Measurements from ENCODE around the gene TRMT5. TPM values are rescaled to one million over a fixed set of nuclear protein-coding genes. Genes with fewer than 3 reads are reported as not detected.

Gene TRMT5
- total RNA-seq, 1 experiment from 2014 or later, result 17.5 TPM

DNA sequence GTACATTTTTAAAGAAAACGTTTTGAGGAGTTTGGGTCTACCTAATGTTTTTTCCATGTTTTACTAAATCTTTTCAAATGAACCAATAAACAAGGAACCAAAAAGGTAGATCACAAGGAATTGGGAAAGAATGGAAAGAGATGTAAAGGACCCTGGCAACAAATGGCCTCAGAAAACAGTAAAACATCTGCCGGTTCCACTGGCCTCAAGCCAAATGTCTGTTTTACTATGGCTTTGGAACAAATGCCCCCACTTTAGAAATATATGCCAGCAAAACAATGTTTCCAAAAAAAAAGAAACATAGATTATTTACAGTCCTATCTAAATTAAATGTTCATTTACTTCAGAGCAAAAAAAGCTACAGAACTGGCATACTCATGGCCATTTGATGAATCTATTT lies 3.0 kb downstream of the TRMT5 start:
- intact Hi-C loops (cut with micrococcal nuclease), result no loop called here
- Mint-ChIP-seq H3K36me3 (ENCODE audit: insufficient read depth, unreplicated experiment) (peaks cover 36% of the 10 kb centered on the region), H3K27me3 (ENCODE audit: insufficient read depth, unreplicated experiment) (no peaks in the 10 kb centered on the region), H3K27ac (ENCODE audit: low read depth, unreplicated experiment) (peak overlapping the region; percentile 51), H3K9me3 (ENCODE audit: unreplicated experiment) (no peaks in the 10 kb centered on the region), H3K4me3 (ENCODE audit: unreplicated experiment) (peak overlapping the region; percentile 44), H3K4me1 (ENCODE audit: insufficient read depth, unreplicated experiment) (peaks cover 13% of the 10 kb centered on the region)
- no TSS peak for BruUV-seq (replicated peaks)
- no peak for DNase-seq (ENCODE audit: unreplicated experiment)
- no peak for TF ChIP-seq CTCF (IDR thresholded peaks at IDR 0.05; ENCODE audit: unreplicated experiment)
- CTCF ChIA-PET, result interaction anchor here (0.6 kb wide), 1 partner anchor 145 kb away, joined by 3 read pairs; no protein-coding TSS in a partner anchor
- POLR2A ChIA-PET, result interaction anchor here (0.6 to 5.1 kb wide), 3 partner anchors 244 to 257 kb away, joined by 3 to 45 read pairs (median 3); partner anchors contain the start of gene SIX4

GRCh38 chr14:60975551-60975950 lies 5.3 kb downstream of the TRMT5 start:
- BruUV-seq (replicated peaks), result no TSS peak
- Mint-ChIP-seq H3K36me3 (ENCODE audit: insufficient read depth, unreplicated experiment) (peaks cover 49% of the 10 kb centered on the region), H3K9me3 (ENCODE audit: unreplicated experiment) (no peaks in the 10 kb centered on the region), H3K27me3 (ENCODE audit: insufficient read depth, unreplicated experiment) (no peaks in the 10 kb centered on the region), H3K4me1 (ENCODE audit: insufficient read depth, unreplicated experiment) (peaks cover 10% of the 10 kb centered on the region), H3K4me3 (ENCODE audit: unreplicated experiment) (no peak overlapping the region), H3K27ac (ENCODE audit: low read depth, unreplicated experiment) (no peak overlapping the region)
- ChIA-PET POLR2A (no interaction called here), CTCF (no interaction called here)
- no peak for DNase-seq (ENCODE audit: unreplicated experiment)
- intact Hi-C loops (cut with micrococcal nuclease), result no loop called here
- TF ChIP-seq CTCF (IDR thresholded peaks at IDR 0.05; ENCODE audit: unreplicated experiment), result no peak

- ChIA-PET CTCF (no interaction called here), POLR2A (no interaction called here)
- Mint-ChIP-seq H3K4me3 (ENCODE audit: unreplicated experiment) (no peak overlapping the region), H3K36me3 (ENCODE audit: insufficient read depth, unreplicated experiment) (peaks cover 49% of the 10 kb centered on the region), H3K4me1 (ENCODE audit: insufficient read depth, unreplicated experiment) (peaks cover 5% of the 10 kb centered on the region), H3K27ac (ENCODE audit: low read depth, unreplicated experiment) (no peak overlapping the region), H3K27me3 (ENCODE audit: insufficient read depth, unreplicated experiment) (no peaks in the 10 kb centered on the region), H3K9me3 (ENCODE audit: unreplicated experiment) (no peaks in the 10 kb centered on the region)
- TF ChIP-seq CTCF (IDR thresholded peaks at IDR 0.05; ENCODE audit: unreplicated experiment), result no peak
- intact Hi-C loops (cut with micrococcal nuclease), result no loop called here
- no TSS peak for BruUV-seq (replicated peaks)
- DNase-seq (ENCODE audit: unreplicated experiment), result no peak
These were observed 6.7 kb downstream of the TRMT5 start for GRCh38 chr14:60974090-60974651.

DNA sequence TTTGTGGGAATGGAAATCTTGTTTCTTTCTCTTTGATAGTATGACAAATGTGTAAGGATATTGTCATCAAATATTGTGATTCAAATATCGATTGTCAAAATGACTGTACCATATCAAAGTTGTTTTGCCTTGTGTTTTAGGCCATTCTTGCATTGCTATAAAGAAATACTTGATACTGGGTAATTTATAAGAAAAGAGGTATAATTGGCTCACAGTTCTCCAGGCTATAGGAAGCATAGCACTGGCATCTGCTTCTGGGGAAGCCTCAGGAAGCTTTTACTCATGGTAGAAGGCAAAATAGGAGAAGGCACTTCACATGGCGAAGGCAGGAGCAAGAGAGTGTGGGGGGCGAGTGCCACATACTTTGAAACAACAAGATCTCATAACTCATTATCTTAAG lies 7.8 kb downstream of the TRMT5 start:
- BruUV-seq (replicated peaks), result no TSS peak
- H3K27ac Mint-ChIP-seq (ENCODE audit: low read depth, unreplicated experiment), result no peak overlapping the region
- H3K36me3 Mint-ChIP-seq (ENCODE audit: insufficient read depth, unreplicated experiment), result peaks cover 49% of the 10 kb centered on the region
- ChIA-PET POLR2A (no interaction called here), CTCF (no interaction called here)
- no peak for TF ChIP-seq CTCF (IDR thresholded peaks at IDR 0.05; ENCODE audit: unreplicated experiment)
- intact Hi-C loops (cut with micrococcal nuclease), result no loop called here
- DNase-seq (ENCODE audit: unreplicated experiment), result no peak
- no peak overlapping the region for H3K4me3 Mint-ChIP-seq (ENCODE audit: unreplicated experiment)
- H3K9me3 Mint-ChIP-seq (ENCODE audit: unreplicated experiment), result no peaks in the 10 kb centered on the region
- no peaks in the 10 kb centered on the region for H3K27me3 Mint-ChIP-seq (ENCODE audit: insufficient read depth, unreplicated experiment)
- peaks cover 4% of the 10 kb centered on the region for H3K4me1 Mint-ChIP-seq (ENCODE audit: insufficient read depth, unreplicated experiment)
